ENCODE data around the gene GRIK4. TPM values are rescaled to one million over a fixed set of nuclear protein-coding genes. Genes with fewer than 3 reads are reported as not detected.

The GRIK4 gene
- total and polyA plus RNA-seq, 9 of the 15 experiments (the other 6 are each of a cell fraction or from before 2014, with no cell fraction given), result not detected

DNA sequence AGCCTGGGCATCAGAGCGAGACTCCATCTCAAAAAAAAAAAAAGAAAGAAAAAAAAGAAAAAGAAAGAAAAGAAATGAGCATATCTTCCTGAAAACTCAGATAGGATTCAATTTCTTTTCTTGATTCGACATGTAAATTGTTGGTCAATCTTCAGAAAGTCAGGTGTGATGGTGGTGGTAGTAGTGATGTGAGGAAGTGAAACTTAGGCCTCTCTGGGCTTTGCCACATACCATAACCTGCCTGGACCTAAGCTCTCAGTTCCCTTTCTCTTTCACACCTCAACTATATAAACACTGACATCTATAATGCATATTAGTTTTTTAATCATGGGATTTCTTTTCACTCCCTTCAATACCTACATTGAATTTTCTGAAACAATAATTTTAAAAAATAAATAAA, 414.4 kb downstream of the GRIK4 start (continued):
- no peak for TF ChIP-seq MTA2 (IDR thresholded peaks at IDR 0.05; ENCODE audit: low read depth)
- no peak for TF ChIP-seq DMBX1 (CRISPR knock-in tag; IDR thresholded peaks at IDR 0.05; ENCODE audit: borderline replicate concordance)
- TF ChIP-seq, protein P1, sequence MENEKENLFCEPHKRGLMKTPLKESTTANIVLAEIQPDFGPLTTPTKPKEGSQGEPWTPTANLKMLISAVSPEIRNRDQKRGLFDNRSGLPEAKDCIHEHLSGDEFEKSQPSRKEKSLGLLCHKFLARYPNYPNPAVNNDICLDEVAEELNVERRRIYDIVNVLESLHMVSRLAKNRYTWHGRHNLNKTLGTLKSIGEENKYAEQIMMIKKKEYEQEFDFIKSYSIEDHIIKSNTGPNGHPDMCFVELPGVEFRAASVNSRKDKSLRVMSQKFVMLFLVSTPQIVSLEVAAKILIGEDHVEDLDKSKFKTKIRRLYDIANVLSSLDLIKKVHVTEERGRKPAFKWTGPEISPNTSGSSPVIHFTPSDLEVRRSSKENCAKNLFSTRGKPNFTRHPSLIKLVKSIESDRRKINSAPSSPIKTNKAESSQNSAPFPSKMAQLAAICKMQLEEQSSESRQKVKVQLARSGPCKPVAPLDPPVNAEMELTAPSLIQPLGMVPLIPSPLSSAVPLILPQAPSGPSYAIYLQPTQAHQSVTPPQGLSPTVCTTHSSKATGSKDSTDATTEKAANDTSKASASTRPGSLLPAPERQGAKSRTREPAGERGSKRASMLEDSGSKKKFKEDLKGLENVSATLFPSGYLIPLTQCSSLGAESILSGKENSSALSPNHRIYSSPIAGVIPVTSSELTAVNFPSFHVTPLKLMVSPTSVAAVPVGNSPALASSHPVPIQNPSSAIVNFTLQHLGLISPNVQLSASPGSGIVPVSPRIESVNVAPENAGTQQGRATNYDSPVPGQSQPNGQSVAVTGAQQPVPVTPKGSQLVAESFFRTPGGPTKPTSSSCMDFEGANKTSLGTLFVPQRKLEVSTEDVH (IDR thresholded peaks at IDR 0.05; ENCODE audit: low read depth, partially characterized antibody), result no peak
- TF ChIP-seq ZKSCAN8 (CRISPR knock-in tag; IDR thresholded peaks at IDR 0.05), result no peak

DNA sequence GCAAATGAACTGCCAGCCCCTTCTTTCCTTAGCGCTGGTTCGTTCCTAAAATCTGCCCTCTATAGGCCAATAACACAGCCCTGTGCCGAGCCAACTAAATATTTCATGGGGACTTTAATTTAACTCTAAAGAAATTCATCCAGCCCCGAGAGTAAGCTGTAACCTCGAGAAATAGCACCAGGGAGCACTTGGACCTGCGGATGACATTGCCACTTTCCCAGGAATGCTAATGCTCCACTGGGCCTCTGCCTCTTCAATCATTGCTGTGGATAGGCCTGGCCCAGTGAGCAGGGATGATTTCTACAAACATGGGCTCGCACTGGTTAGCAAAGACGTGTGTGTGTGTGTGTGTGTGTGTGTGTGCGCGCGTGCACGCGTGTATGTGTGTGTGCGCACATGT, 417.1 kb downstream of the GRIK4 start:
- intact Hi-C loops (cut with micrococcal nuclease) (no loop called here), in situ Hi-C loops (cut with MboI) (no loop called here)
- DNase-seq (ENCODE audit: extremely low read depth in 1 of 4, low spot score in 3 of 4) (no peak), FAIRE-seq (no peak), ATAC-seq (peak; percentile 25; the same call in 2 of the 3 replicates)
- 8% methylated on average over 10 of the region's 14 CpGs for WGBS (ENCODE audit: insufficient coverage, low coverage, missing lambda C conversion rate)
- no peaks in the 10 kb centered on the region for H3K36me3 ChIP-seq (ENCODE audit: control insufficient read depth, insufficient read depth, low read length)
- H3K4me2 ChIP-seq (ENCODE audit: insufficient read depth, low read length), result no peak overlapping the region
- no peaks in the 10 kb centered on the region; a peak in 1 of 5 replicates for H3K4me1 ChIP-seq (replicated peaks in 1 of 2; ENCODE audit: control insufficient read depth in 2 of 2, insufficient read depth in 2 of 2, low read length in 2 of 2)
- no peaks in the 10 kb centered on the region for H3K9me1 ChIP-seq (ENCODE audit: control insufficient read depth, insufficient read depth, low read length)
- no peak overlapping the region for H3K9ac ChIP-seq (ENCODE audit: insufficient read depth in 1 of 2, low read depth in 2 of 2, low read length in 2 of 2)
- ChIA-PET POLR2A (interaction anchor here (0.6 kb wide), 1 partner anchor 704 kb away, joined by 3 read pairs; no protein-coding TSS in a partner anchor), CTCF (ENCODE audit: low intra/inter-chr PET ratio) (no interaction called here)
- no peak for TF ChIP-seq HMGXB4 (CRISPR knock-in tag; IDR thresholded peaks at IDR 0.05)
- TF ChIP-seq, protein P2, sequence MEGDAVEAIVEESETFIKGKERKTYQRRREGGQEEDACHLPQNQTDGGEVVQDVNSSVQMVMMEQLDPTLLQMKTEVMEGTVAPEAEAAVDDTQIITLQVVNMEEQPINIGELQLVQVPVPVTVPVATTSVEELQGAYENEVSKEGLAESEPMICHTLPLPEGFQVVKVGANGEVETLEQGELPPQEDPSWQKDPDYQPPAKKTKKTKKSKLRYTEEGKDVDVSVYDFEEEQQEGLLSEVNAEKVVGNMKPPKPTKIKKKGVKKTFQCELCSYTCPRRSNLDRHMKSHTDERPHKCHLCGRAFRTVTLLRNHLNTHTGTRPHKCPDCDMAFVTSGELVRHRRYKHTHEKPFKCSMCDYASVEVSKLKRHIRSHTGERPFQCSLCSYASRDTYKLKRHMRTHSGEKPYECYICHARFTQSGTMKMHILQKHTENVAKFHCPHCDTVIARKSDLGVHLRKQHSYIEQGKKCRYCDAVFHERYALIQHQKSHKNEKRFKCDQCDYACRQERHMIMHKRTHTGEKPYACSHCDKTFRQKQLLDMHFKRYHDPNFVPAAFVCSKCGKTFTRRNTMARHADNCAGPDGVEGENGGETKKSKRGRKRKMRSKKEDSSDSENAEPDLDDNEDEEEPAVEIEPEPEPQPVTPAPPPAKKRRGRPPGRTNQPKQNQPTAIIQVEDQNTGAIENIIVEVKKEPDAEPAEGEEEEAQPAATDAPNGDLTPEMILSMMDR (IDR thresholded peaks at IDR 0.05 in 2 of 3, conservative IDR thresholded peaks at IDR 0.05 in 1 of 3; ENCODE audit: insufficient read depth in 2 of 3, low read depth in 1 of 3, low read length in 3 of 3), result 0 out of 6 replicates have a peak, but pooled peaks of 1 of the 3 experiments have one; percentile 1
- no peaks in the 10 kb centered on the region for H3K9me3 ChIP-seq (replicated peaks; ENCODE audit: control insufficient read depth, insufficient read depth, low read depth, low read length)
- H3K27ac ChIP-seq (ENCODE audit: extremely low read depth, low read depth, low read length), result no peak overlapping the region
- no peak overlapping the region for H3K4me3 ChIP-seq
- H3K27me3 ChIP-seq (ENCODE audit: control insufficient read depth in 2 of 2, insufficient read depth in 2 of 2, low read length in 2 of 2), result peaks cover 5 to 19% of the 10 kb centered on the region in 2 experiments; a peak in 3 of 5 replicates
- H2AFZ ChIP-seq (ENCODE audit: low read depth, low read length), result no peak overlapping the region
- H4K20me1 ChIP-seq (replicated peaks; ENCODE audit: control insufficient read depth, insufficient read depth, low read length), result no peaks in the 10 kb centered on the region
- no TSS peak for BruUV-seq (replicated peaks)
- H3K79me2 ChIP-seq (ENCODE audit: control insufficient read depth, insufficient read depth, low read length), result no peaks in the 10 kb centered on the region

All from K562 (cell line).